ENCODE measurements around the gene NAA40.

DNA sequence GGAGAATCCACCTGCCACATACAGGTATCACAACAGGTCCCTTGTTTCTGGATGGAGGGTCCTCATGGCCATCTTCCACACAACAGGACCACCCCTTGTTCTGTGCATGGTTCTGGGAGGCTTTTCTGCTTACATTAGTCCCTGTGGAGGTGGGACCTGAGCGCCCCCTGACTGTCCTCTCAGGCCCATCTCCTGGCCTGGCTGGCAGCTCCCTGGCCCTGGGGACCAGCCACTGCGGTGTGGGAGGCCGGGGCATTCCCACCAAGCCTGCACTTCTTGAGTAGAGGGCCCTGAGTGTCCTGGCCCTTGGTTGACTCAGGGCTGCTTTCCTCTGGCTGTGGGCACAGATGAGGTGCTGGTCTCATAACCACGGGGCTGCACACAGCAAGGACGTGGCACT lies 40.6 kb downstream of the NAA40 start:
- TF ChIP-seq ZNF232 (CRISPR knock-in tag; IDR thresholded peaks at IDR 0.05; ENCODE audit: borderline replicate concordance) (no peak), PHF8 (CRISPR knock-in tag; IDR thresholded peaks at IDR 0.05) (no peak), ATRX (CRISPR knock-in tag; IDR thresholded peaks at IDR 0.05; ENCODE audit: borderline replicate concordance) (no peak), RBM39 (IDR thresholded peaks at IDR 0.05; ENCODE audit: low read depth, low read length, poor library complexity, severe bottlenecking) (no peak)
